MV-4-11 (cell line): ENCODE measurements around the gene ALPP.
"Not testable (repeated sequence)": the region's sequence is repeated elsewhere in the genome, so short reads cannot be mapped to it uniquely, and the experiment has no call there.

Experiments used
- DNase-seq: peaks from one replicate; lab custom pipeline; 2025; lab: John Stamatoyannopoulos, UW

The ALPP gene

DNA sequence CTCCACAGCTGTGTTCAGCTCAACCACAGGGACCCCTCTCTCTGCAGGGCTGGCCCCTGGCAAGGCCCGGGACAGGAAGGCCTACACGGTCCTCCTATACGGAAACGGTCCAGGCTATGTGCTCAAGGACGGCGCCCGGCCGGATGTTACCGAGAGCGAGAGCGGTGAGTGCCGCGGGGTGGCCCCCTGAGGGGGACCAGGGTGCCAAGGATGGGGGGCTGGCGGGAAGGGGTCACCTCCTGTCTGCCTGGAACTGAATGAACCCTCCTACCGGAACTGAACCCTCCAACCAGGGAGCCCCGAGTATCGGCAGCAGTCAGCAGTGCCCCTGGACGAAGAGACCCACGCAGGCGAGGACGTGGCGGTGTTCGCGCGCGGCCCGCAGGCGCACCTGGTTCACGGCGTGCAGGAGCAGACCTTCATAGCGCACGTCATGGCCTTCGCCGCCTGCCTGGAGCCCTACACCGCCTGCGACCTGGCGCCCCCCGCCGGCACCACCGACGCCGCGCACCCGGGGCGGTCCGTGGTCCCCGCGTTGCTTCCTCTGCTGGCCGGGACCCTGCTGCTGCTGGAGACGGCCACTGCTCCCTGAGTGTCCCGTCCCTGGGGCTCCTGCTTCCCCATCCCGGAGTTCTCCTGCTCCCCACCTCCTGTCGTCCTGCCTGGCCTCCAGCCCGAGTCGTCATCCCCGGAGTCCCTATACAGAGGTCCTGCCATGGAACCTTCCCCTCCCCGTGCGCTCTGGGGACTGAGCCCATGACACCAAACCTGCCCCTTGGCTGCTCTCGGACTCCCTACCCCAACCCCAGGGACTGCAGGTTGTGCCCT lies 2.9 kb downstream of the ALPP start:
- DNase-seq: not testable (repeated sequence)

DNA sequence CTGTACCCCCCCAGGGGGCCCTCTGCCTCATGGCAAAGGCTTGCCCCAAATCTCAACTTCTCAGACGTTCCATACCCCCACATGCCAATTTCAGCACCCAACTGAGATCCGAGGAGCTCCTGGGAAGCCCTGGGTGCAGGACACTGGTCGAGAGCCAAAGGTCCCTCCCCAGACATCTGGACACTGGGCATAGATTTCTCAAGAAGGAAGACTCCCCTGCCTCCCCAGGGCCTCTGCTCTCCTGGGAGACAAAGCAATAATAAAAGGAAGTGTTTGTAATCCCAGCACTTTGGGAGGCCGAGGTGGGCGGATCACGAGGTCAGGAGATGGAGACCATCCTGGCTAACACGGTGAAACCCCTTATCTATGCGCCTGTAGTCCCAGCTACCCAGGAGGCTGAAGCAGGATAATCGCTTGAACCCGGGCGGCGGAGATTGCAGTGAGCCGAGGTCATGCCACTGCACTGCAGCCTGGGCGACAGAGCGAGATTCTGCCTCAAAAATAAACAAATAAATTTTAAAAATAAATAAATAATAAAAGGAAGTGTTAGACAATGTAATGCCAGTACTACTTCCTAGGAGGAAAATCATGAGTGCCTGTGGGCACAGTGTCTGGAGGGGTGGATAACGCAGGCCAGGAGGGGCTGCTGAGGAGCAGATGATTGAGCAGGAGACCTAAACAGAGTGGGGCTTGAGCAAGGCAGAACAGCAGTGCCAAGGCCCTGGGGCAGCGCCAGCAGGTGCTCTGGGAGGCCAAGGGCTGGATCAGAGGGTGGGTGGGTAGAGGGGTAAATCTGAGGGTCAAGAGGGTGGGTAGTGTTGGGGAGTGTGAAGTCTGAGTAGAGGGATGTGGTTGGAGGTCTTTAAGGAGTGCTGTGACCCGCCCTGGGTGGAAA lies 4.0 kb downstream of the ALPP start:
- no peak for DNase-seq

DNA sequence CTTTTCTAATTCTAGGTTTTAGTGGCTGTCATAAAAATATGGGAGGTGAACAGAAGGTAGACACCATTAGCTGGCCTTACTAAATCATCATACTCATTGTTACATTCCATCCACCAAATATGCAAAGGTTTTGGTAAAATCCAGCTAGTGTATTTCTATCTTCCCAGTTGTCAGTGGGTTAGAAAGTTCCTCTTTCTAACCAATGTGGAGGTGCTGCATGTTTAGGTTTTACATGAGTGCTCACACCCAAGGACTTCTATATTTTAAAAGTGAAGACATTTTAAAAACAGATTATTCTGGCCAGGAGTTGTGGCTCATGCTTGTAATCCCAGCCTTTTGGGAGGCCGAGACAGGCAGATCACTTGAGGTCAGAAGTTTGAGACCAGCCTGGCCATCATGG lies 5.9 kb downstream of the ALPP start:
- DNase-seq: no peak

DNA sequence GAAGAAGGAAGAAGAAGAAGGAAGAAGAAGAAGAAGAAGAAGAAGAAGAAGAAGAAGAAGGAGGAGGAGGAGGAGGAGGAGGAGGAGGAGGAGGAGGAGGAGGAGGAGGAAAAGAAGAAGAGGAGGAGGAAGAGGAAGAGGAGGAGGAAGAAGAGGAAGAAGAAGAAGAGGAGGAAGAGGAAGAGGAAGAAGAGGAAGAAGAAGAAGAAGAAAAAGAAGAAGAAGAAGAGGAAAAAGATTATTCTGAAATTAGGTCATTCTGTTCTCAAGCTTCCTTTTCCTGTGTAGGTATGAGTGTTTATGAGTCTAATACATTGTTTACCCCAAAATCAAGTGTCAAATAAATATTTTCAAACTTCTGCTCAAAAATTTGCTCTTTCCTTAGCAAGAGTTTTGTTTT lies 6.5 kb downstream of the ALPP start:
- not testable (repeated sequence) for DNase-seq

DNA sequence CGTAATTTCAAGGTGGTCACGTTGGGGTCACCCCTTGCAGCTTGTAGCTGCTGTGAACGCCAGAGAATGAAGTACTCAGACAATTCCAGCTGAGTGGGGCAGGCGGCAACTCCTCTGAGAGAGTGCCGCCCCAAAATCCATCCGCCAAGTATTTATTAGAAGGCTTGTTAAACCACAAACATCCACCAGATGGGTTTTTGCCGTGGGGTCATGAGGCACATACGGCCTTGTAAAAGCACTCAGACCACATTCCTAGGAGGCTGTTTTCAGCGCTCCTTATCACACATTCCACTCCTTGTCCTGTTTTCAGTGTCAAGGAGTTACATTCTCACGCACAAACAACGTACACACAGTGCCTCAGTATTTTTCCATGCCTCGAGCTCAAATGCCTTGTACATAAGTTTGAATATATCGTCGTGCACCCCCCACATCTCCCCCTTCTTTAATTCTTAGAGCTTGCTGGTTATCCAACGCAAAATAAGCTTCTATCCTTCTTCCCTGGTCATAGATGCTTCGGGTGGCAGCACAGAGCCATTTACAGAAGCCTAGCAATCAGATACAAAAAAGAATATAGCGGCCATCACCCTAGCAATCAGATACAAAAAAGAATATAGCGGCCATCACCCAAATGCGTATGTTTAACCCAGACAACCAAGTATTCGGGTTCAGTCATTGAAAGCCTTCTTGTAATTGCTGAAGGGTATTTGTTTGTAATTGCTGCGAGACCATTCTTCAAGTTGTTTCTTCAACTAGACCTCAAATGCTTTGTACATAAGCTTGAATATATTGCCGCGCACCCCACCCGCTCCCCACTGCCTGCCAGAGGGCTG lies 7.3 kb downstream of the ALPP start:
- DNase-seq: no peak

DNA sequence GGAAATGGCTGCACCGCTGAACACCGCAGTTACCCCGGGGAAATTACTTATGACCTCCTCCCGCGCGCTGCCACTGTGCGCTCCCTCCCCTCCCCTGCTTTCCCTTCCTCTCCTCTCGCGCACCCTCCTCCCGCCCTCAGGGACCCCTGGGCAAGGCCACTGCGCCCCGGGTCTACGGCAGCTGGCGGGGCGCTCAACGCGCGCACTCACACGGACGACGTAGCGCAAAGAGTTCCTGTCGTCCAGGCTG lies 7.9 kb downstream of the ALPP start:
- DNase-seq: no peak

DNA sequence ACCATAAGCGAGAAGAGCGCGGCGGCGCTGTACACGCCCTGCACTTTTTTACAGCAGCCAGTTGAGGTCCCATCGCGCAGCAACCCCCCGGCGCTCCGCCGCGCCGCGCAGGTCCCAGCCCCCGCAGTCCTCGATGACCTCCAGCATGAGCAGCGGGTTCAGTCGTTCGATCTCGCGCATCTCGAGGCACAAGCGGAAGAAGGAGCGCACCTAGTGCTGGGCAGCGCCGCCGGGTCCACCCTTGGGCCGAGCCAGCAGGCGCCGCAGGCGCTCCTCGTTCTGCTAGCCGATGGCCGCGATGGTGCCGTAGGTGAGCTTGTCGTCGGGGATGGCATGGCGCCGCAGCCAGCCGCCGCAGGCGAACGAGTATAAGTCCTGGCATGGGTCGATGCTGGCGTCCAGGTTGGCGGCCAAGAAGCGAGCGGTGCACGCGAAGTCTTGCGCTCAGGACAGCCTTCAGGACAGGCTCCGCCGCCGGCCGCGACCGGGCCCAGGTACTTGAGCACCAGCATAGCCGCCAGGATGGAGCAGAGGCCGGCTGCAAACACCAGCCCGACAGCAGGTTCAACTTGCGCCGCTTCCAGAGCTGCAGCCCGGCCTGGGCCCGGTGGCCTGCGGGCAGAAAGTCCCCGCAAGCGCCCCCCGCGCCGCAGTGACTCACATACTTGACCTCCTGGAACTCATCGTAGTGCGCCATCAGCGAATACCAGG lies 8.3 kb downstream of the ALPP start:
- no peak for DNase-seq

DNA sequence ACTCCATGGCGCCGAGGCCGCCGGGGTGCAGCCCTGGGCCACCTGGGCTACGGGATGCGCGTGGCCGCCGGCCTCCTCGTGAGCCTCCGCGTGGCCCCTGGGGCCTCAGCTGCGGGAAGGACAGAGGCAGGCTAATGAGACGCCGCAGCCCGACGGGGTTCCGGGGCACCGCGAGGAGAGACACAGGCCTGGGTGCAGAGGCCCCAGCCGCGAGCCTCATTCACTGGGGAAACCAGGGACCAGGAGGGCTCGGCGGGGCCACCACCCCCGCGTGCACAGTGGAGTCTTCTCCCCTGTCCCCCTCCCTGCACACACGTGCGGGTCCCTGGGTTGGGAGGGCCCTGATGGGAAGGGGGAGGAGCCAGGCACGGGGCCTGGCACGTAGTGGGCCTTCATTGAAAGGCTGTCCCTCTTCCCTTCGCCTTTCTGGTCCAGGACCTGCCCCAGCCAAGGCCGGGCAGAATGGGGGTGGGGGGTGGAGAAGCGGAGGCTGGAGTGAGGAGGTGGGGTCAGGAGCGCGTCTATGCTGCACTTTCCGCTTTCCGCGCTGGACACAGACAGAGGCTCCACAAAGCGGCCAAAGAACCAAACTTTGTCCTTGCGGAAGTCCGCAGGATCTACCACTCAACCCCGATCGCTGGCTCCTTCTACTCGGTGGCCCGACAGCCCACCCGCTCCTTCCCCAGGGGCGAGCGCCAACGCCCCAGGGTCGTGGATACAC lies 9.1 kb downstream of the ALPP start:
- no peak for DNase-seq

DNA sequence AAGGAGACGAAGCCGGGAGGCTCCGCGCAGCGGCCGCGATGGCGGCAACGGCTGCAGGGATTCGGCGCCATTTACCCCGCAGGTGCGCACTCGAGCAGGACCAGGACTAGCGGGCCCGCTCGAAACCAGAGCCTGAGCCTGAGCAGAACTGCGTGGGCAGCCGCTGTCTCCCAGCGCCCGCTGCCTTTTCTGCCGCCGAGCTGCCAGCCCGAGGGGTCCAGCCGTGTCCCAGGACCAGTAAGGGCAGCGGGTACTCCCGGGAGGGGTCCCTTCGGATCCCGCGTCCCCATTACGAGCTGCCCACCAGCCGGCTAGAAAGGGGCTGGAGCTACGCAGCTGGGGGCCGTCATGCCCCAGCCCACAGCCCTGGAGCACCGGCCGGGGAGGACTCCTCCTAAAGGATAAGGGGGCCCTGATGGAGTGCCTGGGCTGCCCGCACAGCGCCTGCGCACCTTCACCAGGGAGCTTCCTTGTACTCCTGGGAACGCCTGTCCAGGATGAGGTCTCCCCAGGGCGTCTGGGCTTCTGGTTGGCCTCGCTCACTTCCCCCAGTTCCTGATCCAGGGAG lies 9.9 kb downstream of the ALPP start:
- DNase-seq: no peak

DNA sequence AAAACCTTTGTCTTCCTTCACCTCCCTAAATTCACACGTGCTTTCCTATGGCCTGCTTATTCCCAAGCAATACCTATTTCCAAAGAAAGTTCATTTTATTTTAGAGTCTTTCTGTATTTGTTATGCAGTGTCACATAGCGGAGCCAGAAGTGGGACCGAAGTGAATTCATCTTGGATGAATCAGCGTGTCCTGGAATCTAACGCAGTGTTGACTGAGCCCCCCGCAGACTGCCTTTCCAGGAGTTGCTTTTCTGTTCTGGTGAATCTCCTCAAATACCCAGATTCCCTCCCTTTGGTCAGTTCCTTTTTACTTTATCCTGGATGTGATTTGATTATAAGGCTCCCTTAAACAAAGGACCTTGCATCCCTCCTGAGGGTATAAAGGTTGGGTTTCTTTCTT lies 10.8 kb downstream of the ALPP start:
- no peak for DNase-seq

DNA sequence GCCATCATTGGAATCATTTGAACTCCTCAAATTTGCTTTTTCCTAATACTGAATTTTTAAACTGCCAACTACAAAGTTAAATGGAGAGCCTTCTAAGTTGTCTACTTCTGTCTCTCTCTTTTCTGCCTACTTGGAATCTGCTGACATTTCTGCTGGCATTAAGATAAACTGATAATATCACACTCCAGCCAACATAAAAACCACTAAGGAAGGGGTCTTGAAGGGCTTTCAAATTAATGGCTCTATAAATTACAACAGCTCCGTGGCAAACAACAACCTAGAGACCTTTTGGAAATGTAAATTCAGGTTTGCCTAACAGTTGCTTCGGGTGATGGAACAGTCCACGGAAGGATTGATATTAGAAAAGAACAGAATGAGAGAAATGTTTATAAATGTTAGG lies 12.1 kb downstream of the ALPP start:
- DNase-seq: no peak

DNA sequence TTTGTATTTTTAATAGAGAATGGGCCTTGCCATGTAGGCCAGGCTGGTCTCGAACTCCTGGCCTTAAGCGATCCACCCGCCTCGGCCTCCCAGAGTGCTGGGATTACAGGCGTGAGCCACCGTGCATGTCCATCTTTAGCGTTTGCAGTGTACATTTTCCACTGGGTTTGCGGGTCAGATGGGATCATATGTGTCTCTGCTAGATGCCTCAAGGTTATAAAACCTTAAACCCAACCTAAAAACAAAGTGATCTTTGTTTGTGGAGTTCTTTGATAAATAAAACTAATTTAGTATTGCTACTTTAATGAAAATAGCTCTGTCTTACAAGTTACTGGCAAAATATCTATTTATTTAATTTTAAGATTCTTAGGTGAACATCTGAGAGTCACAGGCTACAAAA lies 15.0 kb downstream of the ALPP start:
- DNase-seq: no peak

DNA sequence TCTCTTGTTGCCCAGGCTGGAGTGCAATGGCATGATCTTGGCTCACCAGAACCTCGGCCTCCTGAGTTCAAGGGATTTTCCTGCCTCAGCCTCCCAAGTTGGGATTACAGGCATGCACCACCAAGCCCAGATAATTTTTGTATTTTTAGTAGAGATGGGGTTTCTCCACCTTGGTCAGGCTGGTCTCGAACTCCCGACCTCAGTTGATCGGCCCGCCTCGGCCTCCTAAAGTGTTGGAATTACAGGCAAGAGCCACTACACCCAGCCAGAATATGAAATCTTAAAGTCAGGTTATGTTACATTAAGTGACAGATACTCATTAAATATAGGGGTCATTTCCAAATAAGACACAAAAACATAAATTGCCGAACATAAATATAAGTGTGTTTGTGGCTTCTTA lies 15.9 kb downstream of the ALPP start:
- not testable (repeated sequence) for DNase-seq

DNA sequence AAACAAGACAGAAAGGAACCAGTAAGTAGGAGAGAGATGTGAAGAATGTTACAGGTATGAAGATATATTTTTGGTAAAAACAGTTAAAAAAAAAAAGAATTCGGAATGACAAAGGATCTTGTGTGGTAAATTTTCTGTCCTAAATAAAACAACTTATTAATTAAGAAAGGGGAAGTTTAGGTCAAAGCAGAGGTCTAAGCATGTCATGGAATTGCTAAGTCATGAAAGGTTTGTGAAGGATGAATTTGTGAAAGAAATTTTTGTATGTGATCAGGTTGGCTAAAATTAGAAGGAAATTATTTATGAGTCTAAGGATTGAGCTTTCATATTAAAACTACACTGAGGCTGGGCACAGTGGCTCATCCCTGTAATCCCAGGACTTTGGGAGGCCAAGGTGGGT lies 17.0 kb downstream of the ALPP start:
- no peak for DNase-seq

DNA sequence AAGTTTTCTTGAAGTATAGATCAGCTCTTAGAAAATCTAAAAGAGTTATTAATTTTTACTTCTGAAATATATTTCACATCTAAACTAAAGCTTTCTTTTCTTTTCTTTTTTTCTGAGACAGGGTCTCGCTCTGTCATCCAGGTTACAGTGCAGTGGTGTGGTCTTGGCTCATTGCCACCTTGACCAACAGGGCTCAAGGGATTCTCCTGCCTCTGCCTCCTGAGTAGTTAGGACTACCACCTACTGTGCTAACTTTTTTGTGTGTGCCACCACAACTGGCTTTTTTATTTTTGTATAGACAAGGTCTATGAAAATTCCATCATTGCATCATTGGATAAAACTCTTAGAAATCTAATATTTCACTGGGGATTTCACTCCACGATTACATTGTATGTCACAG lies 18.1 kb downstream of the ALPP start:
- DNase-seq: no peak

DNA sequence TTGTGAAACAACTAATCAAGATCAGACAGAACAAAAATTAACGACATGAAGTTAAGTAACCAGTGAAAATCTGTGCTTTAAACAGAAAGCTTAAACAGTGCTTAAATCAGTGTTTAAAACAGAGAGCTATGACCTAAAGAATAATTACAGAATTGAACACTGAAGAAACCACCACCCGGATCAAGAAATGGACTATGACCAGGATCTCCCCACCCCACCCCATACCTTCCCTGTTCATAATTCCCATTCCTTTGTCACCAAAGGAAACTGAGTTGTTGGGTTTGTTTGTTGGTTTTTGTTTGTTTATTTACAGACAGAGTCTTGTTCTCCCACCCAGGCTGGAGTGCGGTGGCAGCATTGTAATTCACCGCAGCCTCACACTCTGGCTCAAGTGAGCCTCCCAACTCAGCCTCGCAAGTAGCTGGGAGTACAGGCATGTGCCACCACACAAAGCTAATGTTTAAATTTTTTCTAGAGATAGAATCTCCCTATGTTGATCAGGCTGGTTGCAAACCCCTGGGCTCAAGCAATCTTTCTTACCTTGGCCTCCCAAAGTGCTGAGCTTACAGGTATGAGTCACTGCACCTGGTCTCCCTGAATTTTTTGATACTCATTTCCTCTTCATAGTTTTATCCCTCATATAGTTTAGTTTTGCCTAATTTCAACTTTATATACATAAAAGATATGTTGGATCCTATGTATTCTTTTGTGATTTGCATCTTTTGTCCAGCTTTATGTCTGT lies 19.9 kb downstream of the ALPP start:
- no peak for DNase-seq

DNA sequence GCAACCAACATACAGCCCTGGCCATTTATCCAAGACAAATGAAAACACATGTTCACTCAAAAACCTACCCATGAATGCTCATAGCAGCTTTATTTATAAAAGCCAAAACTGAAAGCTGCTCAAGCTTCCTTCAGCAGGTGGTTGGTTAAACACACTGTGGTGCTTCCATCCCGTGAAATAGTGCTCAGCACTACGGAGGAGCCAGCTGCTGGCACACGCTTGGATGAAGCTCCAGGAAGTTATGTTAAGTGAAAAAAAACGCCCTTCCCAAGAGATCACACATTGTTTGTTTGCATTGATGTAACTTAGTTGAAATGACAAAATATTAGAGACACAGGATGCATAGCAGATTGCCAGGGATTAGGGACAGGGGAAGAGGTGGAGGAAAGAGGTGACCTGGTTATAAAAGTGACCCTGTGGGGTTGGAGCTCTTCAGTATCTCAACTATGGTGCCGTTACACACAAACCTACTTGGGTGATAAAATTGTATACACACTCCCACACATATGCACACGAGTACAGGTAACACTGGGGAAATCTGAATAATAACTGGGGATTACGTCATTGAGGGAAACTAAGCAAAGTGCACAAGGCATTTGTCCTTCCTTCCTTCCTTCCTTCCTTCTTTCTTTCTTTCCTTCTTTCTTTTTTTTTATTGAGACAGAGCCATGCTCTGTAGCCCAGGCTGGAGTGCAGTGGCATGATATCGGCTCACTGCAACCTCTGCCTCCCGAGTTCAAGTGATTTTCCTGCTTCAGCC lies 21.9 kb downstream of the ALPP start:
- no peak for DNase-seq

DNA sequence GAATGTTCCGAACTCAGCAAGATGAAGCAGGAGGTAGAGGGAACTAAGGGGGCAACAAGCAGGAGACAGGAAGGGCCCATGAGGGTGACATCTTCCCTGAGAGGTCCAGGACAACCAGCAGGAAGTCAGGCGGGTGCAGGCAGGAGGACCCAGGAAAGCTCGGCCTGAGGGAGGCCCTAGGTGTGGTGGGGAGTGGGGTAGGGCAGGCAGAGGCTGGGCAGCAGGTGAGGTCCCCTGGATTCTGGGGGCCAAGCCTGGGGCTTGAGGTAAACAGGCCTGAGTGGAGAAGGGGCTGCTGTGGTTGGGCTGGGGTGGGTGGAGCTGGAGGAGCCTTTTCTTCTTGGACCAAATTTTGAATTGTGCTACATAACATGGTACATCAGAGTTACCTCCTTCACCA lies 24.0 kb downstream of the ALPP start:
- DNase-seq: no peak

DNA sequence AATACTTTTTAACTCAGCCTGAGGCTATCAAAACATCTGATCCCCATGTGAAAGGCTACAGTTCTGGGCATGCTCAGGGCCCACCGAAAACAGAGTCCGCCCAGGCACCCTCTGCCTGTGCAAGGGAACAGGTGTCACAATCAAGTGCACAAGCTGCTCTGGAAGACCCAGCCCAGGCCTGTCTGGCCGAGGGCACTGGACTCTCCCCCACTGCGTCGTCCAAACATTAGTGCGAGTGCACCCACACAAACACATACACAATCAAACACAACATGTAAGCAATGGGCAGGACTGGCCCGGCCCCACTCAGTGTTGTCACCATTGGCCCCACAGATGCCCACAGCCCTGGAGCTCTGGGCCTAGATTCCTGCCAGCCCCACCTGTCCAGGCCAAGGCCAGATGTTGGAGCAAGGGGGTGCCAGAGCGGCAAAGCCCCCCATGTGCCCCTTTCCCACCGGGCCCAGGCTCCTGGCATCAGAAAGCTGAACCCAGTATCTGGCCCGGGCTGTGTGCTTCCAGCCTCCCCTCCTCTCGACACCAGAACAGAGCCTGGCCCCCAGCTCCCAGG lies 27.5 kb downstream of the ALPP start:
- DNase-seq: no peak
